ENCODE measurements around the gene GPR155.

- TF ChIP-seq CTCF (conservative IDR thresholded peaks at IDR 0.05; ENCODE audit: low read depth, low read length) (no peak), EZH2 (IDR thresholded peaks at IDR 0.05; ENCODE audit: low read length, unreplicated experiment) (no peak)
Measured at GRCh38 chr2:174430066-174430465, 56.8 kb downstream of the GPR155 start.

Data from PC-3 (cell line).